Skin epidermis (tissue), 12 donors: ENCODE data around the gene ETS1.

Experiments used
- H3K27ac ChIP-seq, 21 experiments: fragments of 200-600 bp; sonication (generic) in 11 of 21; one replicate each; pipeline ENCODE4 v1.5.0; 2020; ENCODE audit warnings: mild to moderate bottlenecking in 3 of 21, inconsistent platforms in 2 of 21, moderate library complexity in 2 of 21
- H3K4me3 ChIP-seq, 7 experiments: fragments of 200-600 bp; sonication (generic) in 2 of 7; one replicate each; pipeline ENCODE4 v1.5.0; 2020; ENCODE audit warnings: inconsistent platforms in 2 of 7, mild to moderate bottlenecking in 2 of 7, moderate library complexity in 1 of 7

ETS1 gene

DNA sequence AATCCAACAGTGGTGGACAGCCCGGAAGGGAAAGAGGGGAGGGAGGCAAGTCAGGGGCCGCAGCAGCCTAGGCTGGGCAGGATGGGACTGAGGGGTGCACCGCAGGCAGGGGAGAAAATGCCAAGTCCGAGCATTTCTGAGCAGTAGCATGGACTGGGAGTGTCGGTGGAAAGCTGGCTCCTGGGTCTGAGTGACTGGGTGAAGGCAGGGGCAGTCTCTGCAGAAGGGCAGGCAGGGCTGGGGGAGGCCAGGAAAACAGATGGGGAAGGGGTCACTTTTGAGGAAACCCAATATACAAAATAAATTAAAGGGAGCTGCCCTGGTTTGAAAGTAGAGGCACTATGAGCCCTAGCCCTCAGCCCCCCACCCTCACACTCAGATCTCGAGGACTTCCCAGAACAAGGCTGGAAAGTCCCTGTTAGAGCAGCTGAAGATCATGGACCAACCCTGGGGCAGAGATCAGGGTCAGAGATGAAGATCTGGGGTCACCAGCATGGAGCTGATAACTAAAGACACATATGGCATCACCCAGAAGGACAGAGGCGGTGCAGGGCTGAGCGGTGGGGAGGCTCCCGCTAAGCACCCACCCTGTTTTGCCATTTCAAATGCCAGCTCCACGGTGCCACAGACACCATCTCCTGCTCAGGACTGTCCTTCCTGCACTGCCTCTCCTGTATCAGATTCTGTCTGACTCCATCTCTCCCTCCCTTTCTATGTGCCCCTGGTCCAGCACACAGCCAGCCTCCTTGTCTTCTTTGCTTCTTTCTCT is 32.4 kb upstream of the ETS1 start:
- no peak overlapping the region for H3K4me3 ChIP-seq
- peak overlapping the region in 1 of 21 experiments; percentile 35 for H3K27ac ChIP-seq

- no peak overlapping the region for H3K4me3 ChIP-seq
- no peak overlapping the region for H3K27ac ChIP-seq
Observed at GRCh38 chr11:128619007-128619406, 31.6 kb upstream of the ETS1 start.

GRCh38 chr11:128618603-128619002 is 31.2 kb upstream of the ETS1 start:
- no peak overlapping the region for H3K4me3 ChIP-seq

DNA sequence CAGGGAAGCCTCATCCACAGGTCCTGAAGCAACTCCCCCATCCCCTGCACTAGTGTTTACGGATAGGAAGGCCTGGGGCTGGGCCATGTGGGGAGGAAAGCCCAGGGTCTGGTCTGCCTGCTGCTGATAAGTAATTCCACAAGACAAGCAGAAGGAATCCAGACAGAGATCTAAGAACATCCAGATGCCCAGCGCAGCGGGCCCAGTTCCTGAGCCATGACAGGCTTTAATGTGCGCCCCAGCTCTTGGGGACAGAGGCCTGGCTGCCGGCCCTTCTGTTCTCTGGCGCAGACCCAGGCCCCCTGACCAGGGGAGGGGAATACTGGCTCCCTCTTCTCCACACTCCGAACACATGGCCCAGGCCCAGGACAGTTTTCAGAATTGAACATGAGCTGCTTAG is 28.8 kb upstream of the ETS1 start:
- Histone ChIP-seq H3K27ac (no peak overlapping the region), H3K4me3 (no peak overlapping the region)

More at GRCh38 chr11:128618603-128619002, 31.2 kb upstream of the ETS1 start:
- H3K27ac ChIP-seq: no peak overlapping the region

GRCh38 chr11:128615612-128616011 is 28.3 kb upstream of the ETS1 start:
- Histone ChIP-seq H3K4me3 (no peak overlapping the region), H3K27ac (no peak overlapping the region)

- H3K4me3 ChIP-seq: no peak overlapping the region
- H3K27ac ChIP-seq: no peak overlapping the region
Observed at GRCh38 chr11:128615076-128615475, 27.7 kb upstream of the ETS1 start.

DNA sequence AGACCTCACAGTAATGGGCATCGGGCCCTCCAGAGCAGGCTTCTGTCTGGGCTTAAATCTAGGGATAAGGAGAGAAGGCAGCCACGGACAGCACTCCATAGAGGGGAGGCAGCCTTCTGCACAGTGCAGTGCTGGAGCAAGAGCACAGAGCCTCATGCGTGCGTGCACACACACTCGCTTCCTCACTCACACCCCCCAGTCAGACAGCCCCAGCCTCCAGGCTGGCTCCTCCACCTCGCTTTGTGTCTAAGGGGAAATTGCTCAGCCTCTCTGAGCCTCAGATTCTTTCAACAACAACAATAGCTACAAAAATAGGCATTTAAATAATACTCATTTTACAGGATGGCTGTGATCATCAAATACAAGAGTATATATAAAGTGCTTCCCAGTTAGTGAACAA is 26.7 kb upstream of the ETS1 start:
- Histone ChIP-seq H3K27ac (no peak overlapping the region), H3K4me3 (no peak overlapping the region)

DNA sequence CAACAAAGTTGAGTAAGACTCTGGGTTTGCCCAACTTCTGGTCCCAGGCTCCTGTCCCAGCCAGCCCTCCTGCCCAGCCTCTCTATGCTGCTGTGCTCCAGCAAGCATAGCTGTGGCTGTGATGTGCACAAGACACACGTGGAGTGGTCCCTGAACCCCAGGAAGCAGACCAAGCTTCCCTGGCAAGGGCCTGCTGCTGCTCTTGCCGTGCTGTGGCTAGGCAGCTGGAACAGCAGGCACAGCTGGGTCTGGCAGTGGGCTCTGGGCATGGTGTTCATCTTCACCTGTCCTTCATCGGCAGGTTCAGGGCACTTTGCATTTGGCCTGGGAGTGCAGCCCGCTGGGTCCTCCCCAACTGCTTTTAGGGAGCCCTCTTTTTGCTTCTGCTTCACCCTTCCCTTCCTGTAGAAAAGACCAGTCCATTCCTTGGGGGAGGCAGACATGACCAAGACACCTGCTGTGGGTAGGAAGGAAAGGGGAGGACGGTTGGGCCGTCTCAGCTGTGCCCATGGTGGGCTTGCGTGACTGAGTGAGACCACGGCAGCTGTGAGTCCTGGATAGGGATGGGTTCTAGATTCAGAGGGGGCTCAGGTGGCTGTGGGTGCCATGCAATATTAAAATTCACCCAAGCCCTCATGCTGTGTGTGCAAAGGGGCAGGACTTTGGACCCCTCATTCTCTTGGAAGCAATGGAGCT is 26.1 kb upstream of the ETS1 start:
- no peak overlapping the region for H3K27ac ChIP-seq
- H3K4me3 ChIP-seq: no peak overlapping the region

DNA sequence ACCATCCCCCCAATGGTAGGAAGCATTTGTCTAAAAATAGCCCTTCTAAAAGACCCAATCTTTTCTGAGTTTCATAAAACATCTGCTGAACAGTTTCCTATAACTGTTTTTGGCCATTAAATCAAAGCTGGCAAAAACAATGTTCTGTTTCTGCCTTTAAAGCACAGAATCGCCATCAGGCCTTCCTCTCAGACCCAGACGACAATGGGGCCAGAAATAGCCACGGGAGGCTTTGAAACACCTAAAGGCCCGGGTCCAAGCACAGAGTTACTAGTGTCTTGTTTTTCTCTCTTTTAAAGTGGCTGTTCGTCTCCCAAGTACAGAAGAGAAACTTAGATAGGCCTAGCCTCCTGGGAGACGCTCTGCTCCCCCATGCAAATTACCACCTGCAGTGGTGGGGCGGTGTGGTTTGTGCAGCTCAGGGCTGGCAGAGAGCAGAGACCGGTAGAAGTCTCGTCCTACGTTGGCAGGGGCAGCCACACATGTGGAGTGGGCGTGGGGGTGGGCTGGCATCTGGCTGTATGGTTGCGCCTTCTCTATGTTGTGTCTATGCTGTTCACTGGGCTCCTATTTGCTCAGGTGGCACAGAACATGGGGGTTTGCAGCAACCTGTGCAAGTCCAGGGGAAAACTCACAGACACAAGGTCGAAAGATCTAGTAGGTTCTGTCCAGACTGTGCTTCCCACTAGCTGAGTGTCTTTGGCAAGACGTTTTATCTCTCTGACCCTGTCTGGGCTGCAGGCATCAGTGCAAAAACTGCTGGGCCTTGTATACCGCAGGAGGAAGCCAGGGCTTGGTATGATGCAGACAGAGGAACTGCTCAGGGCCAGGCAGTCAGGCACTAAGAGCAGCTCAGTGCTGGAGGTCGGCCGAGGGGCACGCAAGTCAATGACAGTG is 23.6 kb upstream of the ETS1 start:
- Histone ChIP-seq H3K4me3 (no peak overlapping the region), H3K27ac (peak overlapping the region in 17 of 21 experiments; percentile 3 to 87 (median 66))

DNA sequence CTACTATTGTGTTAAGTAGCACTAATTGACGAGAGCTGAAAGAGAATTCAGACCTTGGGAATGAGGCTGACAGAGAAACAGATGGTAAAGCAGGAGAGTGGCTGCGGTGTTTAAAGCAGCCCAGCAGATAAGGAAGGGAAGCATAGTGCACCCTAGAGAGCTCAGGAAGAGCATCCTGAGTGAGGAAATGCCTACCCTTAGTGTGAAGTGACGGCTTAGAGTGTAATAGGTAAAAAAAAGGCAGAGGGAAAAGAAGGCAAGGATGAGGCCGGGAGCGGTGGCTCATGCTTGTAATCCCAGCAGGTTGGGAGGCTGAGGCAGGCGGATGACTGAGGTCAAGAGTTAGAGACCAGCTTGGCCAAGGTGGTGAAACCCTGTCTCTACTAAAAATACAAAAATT is 22.4 kb upstream of the ETS1 start:
- Histone ChIP-seq H3K4me3 (no peak overlapping the region), H3K27ac (peak overlapping the region in 7 of 21 experiments; percentile 26 to 87 (median 79))

DNA sequence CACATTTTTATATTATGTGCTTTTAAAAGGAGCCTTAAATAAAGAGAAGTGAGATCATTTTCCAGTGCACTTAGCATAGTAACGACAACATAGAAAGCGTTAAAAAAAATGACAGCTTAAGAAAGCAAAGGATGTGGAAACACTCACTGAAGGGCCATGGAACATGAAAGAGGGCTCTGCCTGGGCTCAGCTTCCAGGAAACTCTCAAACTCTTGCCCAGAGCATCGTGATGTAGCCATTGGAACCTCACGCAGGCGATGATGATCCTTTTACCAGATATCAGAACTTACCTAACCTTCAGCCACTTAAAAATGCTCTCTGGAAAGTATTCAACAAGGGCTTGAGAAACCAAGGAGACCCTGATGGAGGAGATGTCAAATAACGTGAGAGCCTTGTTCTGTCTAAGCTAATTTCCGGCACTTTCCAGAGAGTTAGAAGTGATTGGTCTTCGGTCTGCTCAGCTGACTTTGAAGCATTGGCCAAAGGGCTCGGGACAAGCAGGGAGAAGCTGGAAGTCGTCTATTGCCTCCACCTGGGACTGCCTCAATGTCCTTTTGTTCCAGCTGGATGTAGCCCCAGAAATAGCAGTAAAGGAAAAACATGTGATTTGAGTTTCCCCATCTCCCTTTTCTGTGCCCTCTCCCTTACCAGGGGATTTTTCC is 21.5 kb upstream of the ETS1 start:
- no peak overlapping the region for H3K4me3 ChIP-seq
- peak overlapping the region in 1 of 21 experiments; percentile 86 for H3K27ac ChIP-seq

- no peak overlapping the region for H3K27ac ChIP-seq
- no peak overlapping the region for H3K4me3 ChIP-seq
Observed at GRCh38 chr11:128607819-128608218, 20.5 kb upstream of the ETS1 start.

GRCh38 chr11:128604723-128605122 is 17.4 kb upstream of the ETS1 start:
- no peak overlapping the region for H3K4me3 ChIP-seq
- H3K27ac ChIP-seq: peak overlapping the region in 2 of 21 experiments; percentile 29 to 63

DNA sequence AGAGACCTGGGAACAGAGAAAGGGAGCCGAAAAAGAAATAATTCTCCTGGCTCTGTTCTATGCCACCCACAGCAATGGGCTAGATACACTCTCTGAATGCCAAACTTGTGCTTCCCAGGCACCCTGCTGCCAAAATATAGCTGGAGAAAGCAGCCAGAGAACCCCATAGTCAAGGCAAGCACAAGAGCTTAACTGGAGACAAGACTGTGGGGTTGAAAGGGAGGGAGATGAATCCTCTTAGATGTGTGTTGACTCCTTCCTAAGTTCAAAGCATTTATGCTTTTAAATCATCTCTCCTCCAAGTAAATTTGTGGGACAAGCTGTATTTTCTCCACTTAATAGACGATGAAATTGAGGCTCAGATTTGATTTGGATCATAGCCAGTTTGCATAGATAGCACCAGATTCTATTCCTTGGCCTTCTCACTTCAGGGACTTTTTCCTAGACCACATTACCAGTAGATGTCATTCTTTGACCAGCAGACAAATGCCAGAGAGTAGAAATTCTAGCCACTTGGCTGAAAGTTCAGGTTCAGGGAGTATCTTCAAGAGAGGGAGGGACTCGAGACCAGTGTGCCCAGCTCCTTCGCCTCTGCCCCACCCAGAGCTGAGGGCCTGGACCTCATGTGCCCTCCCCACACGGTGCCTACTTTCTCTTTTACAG is 16.5 kb upstream of the ETS1 start:
- Histone ChIP-seq H3K27ac (peak overlapping the region in 3 of 21 experiments; percentile 29 to 63 (median 30)), H3K4me3 (no peak overlapping the region)

GRCh38 chr11:128603003-128603696 is 15.8 kb upstream of the ETS1 start:
- H3K4me3 ChIP-seq: no peak overlapping the region
- H3K27ac ChIP-seq: peak overlapping the region in 1 of 21 experiments; percentile 7

GRCh38 chr11:128599729-128600128 is 12.4 kb upstream of the ETS1 start:
- no peak overlapping the region for H3K27ac ChIP-seq
- H3K4me3 ChIP-seq: no peak overlapping the region

DNA sequence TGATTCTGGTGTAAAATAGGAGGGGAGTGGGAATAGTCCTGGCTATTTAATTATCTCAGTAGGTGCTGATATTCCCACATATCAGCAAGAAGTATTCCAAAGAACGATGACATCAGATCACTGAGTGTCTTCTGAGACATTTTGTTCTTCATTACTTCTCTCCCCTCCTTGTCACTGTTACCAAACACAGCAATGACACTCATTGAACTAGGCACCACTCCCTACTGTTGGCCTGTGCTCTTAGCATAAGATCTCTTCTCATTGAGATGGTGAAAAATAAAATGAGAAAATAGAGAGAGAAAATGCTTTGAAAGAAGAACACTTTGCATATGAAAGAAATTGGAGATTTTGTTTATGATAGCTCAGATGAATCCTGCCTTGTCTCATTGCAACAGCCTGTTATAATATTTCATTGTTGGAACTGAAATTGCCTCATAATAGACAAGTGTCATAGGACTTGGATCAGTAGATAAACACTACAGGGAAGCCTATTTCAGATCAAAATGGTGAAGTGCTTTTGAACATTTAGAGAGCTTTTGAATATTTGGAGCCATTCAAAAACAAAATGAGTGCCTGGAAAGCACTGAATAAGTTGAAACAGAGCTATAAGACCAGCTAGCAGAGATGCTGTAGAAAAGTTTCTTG is 11.3 kb upstream of the ETS1 start:
- Histone ChIP-seq H3K27ac (no peak overlapping the region), H3K4me3 (no peak overlapping the region)

DNA sequence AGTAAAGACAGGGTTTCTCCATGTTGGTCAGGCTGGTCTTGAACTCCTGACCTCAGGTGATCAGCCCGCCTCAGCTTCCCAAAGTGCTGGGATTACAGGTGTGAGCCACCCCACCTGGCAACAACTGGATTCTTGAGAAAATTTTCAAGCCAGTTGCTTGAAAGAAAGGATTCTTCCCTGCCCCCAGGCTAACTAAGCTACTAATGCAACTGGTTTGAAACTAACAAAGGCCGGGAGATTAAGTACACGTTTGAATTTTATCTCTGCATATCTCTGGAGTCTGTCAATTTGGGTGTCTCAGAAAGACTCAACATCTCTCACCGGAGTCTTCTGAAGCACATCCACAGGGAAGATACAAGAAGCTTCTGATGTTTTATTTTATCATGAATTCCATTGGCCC is 10.7 kb upstream of the ETS1 start:
- no peak overlapping the region for H3K27ac ChIP-seq
- no peak overlapping the region for H3K4me3 ChIP-seq
